ENCODE measurements around the gene ZBTB43.
"Not testable (repeated sequence)": the region's sequence is repeated elsewhere in the genome, so short reads cannot be mapped to it uniquely, and the experiment has no call there.

The ZBTB43 gene

GRCh38 chr9:126804696-126805553, at the start of gene ZBTB43:
Gene ZBTB43 (plus strand): TSS chr9:126805040. CDS start chr9:126832510, 27,470 bp downstream.
- Histone ChIP-seq H3K9me3 (ENCODE audit: control insufficient read depth, insufficient read depth, low read length) (no peaks in the 10 kb centered on the region), H3K36me3 (ENCODE audit: insufficient read depth, low read length) (no peaks in the 10 kb centered on the region), H3K9ac (ENCODE audit: low read depth, low read length) (peak within 1 kb of the TSS; percentile 83), H3K4me1 (ENCODE audit: insufficient read depth, low read length) (peaks cover 7% of the 10 kb centered on the region)

GRCh38 chr9:126755317-126755875, 49.4 kb upstream of the ZBTB43 start:
- Histone ChIP-seq H3K4me1 (ENCODE audit: insufficient read depth, low read length) (no peaks in the 10 kb centered on the region), H3K9ac (ENCODE audit: low read depth, low read length) (no peak overlapping the region), H3K36me3 (ENCODE audit: insufficient read depth, low read length) (no peaks in the 10 kb centered on the region)

GRCh38 chr9:126756238-126756637, 48.6 kb upstream of the ZBTB43 start:
- Histone ChIP-seq H3K9me3 (ENCODE audit: control insufficient read depth, insufficient read depth, low read length) (no peaks in the 10 kb centered on the region), H3K4me1 (ENCODE audit: insufficient read depth, low read length) (no peaks in the 10 kb centered on the region), H3K36me3 (ENCODE audit: insufficient read depth, low read length) (no peaks in the 10 kb centered on the region), H3K9ac (ENCODE audit: low read depth, low read length) (no peak overlapping the region)

More at GRCh38 chr9:126755317-126755875, 49.4 kb upstream of the ZBTB43 start:
- no peaks in the 10 kb centered on the region for H3K9me3 ChIP-seq (ENCODE audit: control insufficient read depth, insufficient read depth, low read length)

- Histone ChIP-seq H3K9me3 (ENCODE audit: control insufficient read depth, insufficient read depth, low read length) (no peaks in the 10 kb centered on the region), H3K36me3 (ENCODE audit: insufficient read depth, low read length) (no peaks in the 10 kb centered on the region), H3K9ac (ENCODE audit: low read depth, low read length) (no peak overlapping the region), H3K4me1 (ENCODE audit: insufficient read depth, low read length) (no peaks in the 10 kb centered on the region)
Measured at GRCh38 chr9:126756876-126757415, 47.9 kb upstream of the ZBTB43 start.

- Histone ChIP-seq H3K9me3 (ENCODE audit: control insufficient read depth, insufficient read depth, low read length) (no peaks in the 10 kb centered on the region), H3K9ac (ENCODE audit: low read depth, low read length) (no peak overlapping the region), H3K36me3 (ENCODE audit: insufficient read depth, low read length) (no peaks in the 10 kb centered on the region), H3K4me1 (ENCODE audit: insufficient read depth, low read length) (no peaks in the 10 kb centered on the region)
Measured at GRCh38 chr9:126758916-126759585, 45.8 kb upstream of the ZBTB43 start.

- H3K9me3 ChIP-seq (ENCODE audit: control insufficient read depth, insufficient read depth, low read length), result no peaks in the 10 kb centered on the region
Measured at GRCh38 chr9:126761274-126761673, 43.6 kb upstream of the ZBTB43 start.

GRCh38 chr9:126763130-126763764, 41.6 kb upstream of the ZBTB43 start:
- H3K4me1 ChIP-seq (ENCODE audit: insufficient read depth, low read length), result no peaks in the 10 kb centered on the region
- H3K9me3 ChIP-seq (ENCODE audit: control insufficient read depth, insufficient read depth, low read length), result no peaks in the 10 kb centered on the region
- peak overlapping the region; percentile 34; the same call in 1 of the 2 replicates for H3K9ac ChIP-seq (ENCODE audit: low read depth, low read length)
- no peaks in the 10 kb centered on the region for H3K36me3 ChIP-seq (ENCODE audit: insufficient read depth, low read length)

More at GRCh38 chr9:126761274-126761673, 43.6 kb upstream of the ZBTB43 start:
- Histone ChIP-seq H3K36me3 (ENCODE audit: insufficient read depth, low read length) (no peaks in the 10 kb centered on the region), H3K9ac (ENCODE audit: low read depth, low read length) (no peak overlapping the region), H3K4me1 (ENCODE audit: insufficient read depth, low read length) (no peaks in the 10 kb centered on the region)

- Histone ChIP-seq H3K9me3 (ENCODE audit: control insufficient read depth, insufficient read depth, low read length) (no peaks in the 10 kb centered on the region), H3K36me3 (ENCODE audit: insufficient read depth, low read length) (no peaks in the 10 kb centered on the region), H3K4me1 (ENCODE audit: insufficient read depth, low read length) (no peaks in the 10 kb centered on the region), H3K9ac (ENCODE audit: low read depth, low read length) (no peak overlapping the region)
Measured at GRCh38 chr9:126773004-126773607, 31.7 kb upstream of the ZBTB43 start.

- Histone ChIP-seq H3K36me3 (ENCODE audit: insufficient read depth, low read length) (no peaks in the 10 kb centered on the region), H3K9ac (ENCODE audit: low read depth, low read length) (no peak overlapping the region), H3K9me3 (ENCODE audit: control insufficient read depth, insufficient read depth, low read length) (no peaks in the 10 kb centered on the region), H3K4me1 (ENCODE audit: insufficient read depth, low read length) (no peaks in the 10 kb centered on the region)
Measured at GRCh38 chr9:126775926-126776325, 28.9 kb upstream of the ZBTB43 start.

- Histone ChIP-seq H3K4me1 (ENCODE audit: insufficient read depth, low read length) (peaks cover 3% of the 10 kb centered on the region; the same call in 1 of the 2 replicates), H3K36me3 (ENCODE audit: insufficient read depth, low read length) (no peaks in the 10 kb centered on the region), H3K9me3 (ENCODE audit: control insufficient read depth, insufficient read depth, low read length) (no peaks in the 10 kb centered on the region), H3K9ac (ENCODE audit: low read depth, low read length) (no peak overlapping the region)
Measured at GRCh38 chr9:126777733-126778132, 27.1 kb upstream of the ZBTB43 start.

GRCh38 chr9:126778141-126778540, 26.7 kb upstream of the ZBTB43 start:
- no peaks in the 10 kb centered on the region for H3K36me3 ChIP-seq (ENCODE audit: insufficient read depth, low read length)
- H3K4me1 ChIP-seq (ENCODE audit: insufficient read depth, low read length), result peaks cover 3% of the 10 kb centered on the region; the same call in 1 of the 2 replicates
- H3K9me3 ChIP-seq (ENCODE audit: control insufficient read depth, insufficient read depth, low read length), result no peaks in the 10 kb centered on the region
- H3K9ac ChIP-seq (ENCODE audit: low read depth, low read length), result no peak overlapping the region

- not testable (repeated sequence) for H3K36me3 ChIP-seq (ENCODE audit: insufficient read depth, low read length); H3K4me1 ChIP-seq (ENCODE audit: insufficient read depth, low read length); H3K9me3 ChIP-seq (ENCODE audit: control insufficient read depth, insufficient read depth, low read length); H3K9ac ChIP-seq (ENCODE audit: low read depth, low read length)
Measured at GRCh38 chr9:126778696-126779095, 26.1 kb upstream of the ZBTB43 start.

- H3K9ac ChIP-seq (ENCODE audit: low read depth, low read length), result no peak overlapping the region
- no peaks in the 10 kb centered on the region for H3K9me3 ChIP-seq (ENCODE audit: control insufficient read depth, insufficient read depth, low read length)
- peaks cover 3% of the 10 kb centered on the region; the same call in 1 of the 2 replicates for H3K4me1 ChIP-seq (ENCODE audit: insufficient read depth, low read length)
- no peaks in the 10 kb centered on the region for H3K36me3 ChIP-seq (ENCODE audit: insufficient read depth, low read length)
Measured at GRCh38 chr9:126781186-126782052, 23.4 kb upstream of the ZBTB43 start.
